ENCODE results near the gene CCDC15. TPM values are rescaled to one million over a fixed set of nuclear protein-coding genes. Genes with fewer than 3 reads are reported as not detected.

CCDC15 gene
- total and polyA plus RNA-seq, 9 donors = 2.3 to 4.0 (median 3.0) TPM

DNA sequence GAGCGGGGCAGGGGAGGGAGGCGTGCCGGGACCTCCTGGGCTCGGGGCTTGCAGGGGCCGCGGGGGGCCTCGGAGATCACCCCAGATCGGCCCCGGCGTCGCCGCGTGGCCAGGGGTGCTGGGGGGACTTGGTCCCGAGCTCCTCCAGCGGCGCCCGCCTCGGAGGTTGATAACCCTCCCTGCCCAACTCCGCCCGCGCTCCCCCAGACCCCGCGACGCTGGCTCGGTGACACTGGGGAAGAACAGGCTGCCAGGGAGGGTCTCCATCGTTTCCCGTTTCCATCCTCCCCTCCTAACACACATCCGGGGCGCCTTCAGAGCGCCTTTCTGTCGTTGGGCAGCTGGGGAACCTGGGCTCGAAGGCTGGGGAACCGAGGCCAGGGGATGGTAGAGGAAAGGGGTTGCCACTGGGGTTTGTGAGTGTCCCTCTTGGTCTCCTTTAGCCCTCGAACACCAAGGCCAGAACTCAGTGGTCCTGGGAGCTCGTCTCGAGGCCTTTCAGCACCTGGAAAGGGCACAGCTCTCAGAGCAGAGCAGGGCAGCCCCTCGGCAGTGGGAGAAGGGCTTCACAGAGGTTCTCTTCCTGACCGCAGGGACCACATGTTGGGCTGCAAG is 109.5 kb downstream of the CCDC15 start:
- Histone ChIP-seq H3K9me3 (replicated peaks; ENCODE audit: control insufficient read depth, low read depth, low read length) (no peaks in the 10 kb centered on the region), H3K27me3 (ENCODE audit: control insufficient read depth, insufficient read depth, low read length) (peaks cover 38% of the 10 kb centered on the region), H3K4me1 (ENCODE audit: control insufficient read depth, insufficient read depth, low read length) (peaks cover 9% of the 10 kb centered on the region), H3K36me3 (ENCODE audit: control insufficient read depth, insufficient read depth, low read length) (no peaks in the 10 kb centered on the region), H3K27ac (ENCODE audit: low read length) (peak overlapping the region; percentile 1), H3K4me3 (ENCODE audit: low read length) (peak overlapping the region; percentile 57)
- 2% methylated on average over 24 of the region's 38 CpGs for WGBS (ENCODE audit: insufficient coverage)
- DNase-seq = no peak

DNA sequence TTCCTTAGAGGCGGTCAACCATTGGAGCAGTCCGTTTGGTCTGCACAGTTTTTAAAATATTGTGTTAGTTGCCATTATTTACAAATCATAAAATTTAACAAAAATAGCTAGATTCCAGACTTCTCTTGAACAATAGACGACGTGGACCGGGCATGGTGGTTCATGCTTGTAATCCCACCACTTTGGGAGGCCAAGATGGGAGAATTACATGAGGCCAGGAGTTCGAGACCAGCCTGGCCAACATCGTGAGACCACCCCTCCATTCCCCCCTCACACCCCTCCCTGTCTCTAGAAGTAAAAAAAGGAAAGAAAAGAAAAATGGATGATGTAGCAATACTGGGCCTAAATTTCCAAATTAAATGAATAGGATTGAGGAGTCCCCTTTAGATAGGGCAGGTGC is 110.1 kb downstream of the CCDC15 start:
- Histone ChIP-seq H3K27ac (ENCODE audit: low read length) (no peak overlapping the region), H3K27me3 (ENCODE audit: control insufficient read depth, insufficient read depth, low read length) (peaks cover 38% of the 10 kb centered on the region), H3K4me1 (ENCODE audit: control insufficient read depth, insufficient read depth, low read length) (peaks cover 9% of the 10 kb centered on the region), H3K4me3 (ENCODE audit: low read length) (no peak overlapping the region), H3K36me3 (ENCODE audit: control insufficient read depth, insufficient read depth, low read length) (no peaks in the 10 kb centered on the region), H3K9me3 (replicated peaks; ENCODE audit: control insufficient read depth, low read depth, low read length) (no peaks in the 10 kb centered on the region)
- WGBS (ENCODE audit: insufficient coverage) = no CpG with 5 or more reads among the region's 7 CpGs
- DNase-seq = no peak

DNA sequence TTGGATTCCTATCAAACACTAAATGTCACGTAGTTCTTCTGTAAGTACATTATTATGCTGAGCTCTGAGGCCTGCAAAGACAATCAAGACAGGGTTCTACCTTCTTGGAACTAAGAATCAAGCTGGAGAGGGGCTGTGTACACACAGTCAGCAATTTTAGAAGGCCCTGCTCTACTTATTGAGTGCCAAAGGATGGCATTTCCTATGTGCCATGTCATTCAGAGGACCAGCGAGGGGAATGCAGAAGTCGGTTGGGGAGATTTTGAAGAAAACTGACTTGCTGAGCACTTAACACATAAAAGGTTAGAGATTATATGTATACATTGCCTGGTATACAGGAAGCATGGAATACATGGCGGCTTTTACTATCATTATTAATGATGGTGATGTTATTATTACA is 114.4 kb downstream of the CCDC15 start:
- H3K27me3 ChIP-seq (ENCODE audit: control insufficient read depth, insufficient read depth, low read length) = peaks cover 17% of the 10 kb centered on the region
- H3K27ac ChIP-seq (ENCODE audit: low read length) = no peak overlapping the region
- H3K4me3 ChIP-seq (ENCODE audit: low read length) = no peak overlapping the region
- no peaks in the 10 kb centered on the region for H3K36me3 ChIP-seq (ENCODE audit: control insufficient read depth, insufficient read depth, low read length)
- WGBS (ENCODE audit: insufficient coverage) = no CpG with 5 or more reads among the region's 4 CpGs
- H3K9me3 ChIP-seq (replicated peaks; ENCODE audit: control insufficient read depth, low read depth, low read length) = no peaks in the 10 kb centered on the region
- peaks cover 24% of the 10 kb centered on the region for H3K4me1 ChIP-seq (ENCODE audit: control insufficient read depth, insufficient read depth, low read length)
- DNase-seq = no peak

- Histone ChIP-seq H3K4me3 (ENCODE audit: low read length) (no peak overlapping the region), H3K36me3 (ENCODE audit: control insufficient read depth, insufficient read depth, low read length) (no peaks in the 10 kb centered on the region), H3K27me3 (ENCODE audit: control insufficient read depth, insufficient read depth, low read length) (peaks cover 10% of the 10 kb centered on the region), H3K27ac (ENCODE audit: low read length) (no peak overlapping the region), H3K9me3 (replicated peaks; ENCODE audit: control insufficient read depth, low read depth, low read length) (no peaks in the 10 kb centered on the region), H3K4me1 (ENCODE audit: control insufficient read depth, insufficient read depth, low read length) (peaks cover 18% of the 10 kb centered on the region)
- WGBS (ENCODE audit: insufficient coverage) = no CpG with 5 or more reads among the region's 4 CpGs
- DNase-seq = no peak
Observed at GRCh38 chr11:125069008-125069407, 115.0 kb downstream of the CCDC15 start.

- WGBS (ENCODE audit: insufficient coverage) = 64% methylated on average over 5 of the region's 5 CpGs
- H3K36me3 ChIP-seq (ENCODE audit: control insufficient read depth, insufficient read depth, low read length) = no peaks in the 10 kb centered on the region
- H3K27me3 ChIP-seq (ENCODE audit: control insufficient read depth, insufficient read depth, low read length) = peaks cover 6% of the 10 kb centered on the region
- H3K4me1 ChIP-seq (ENCODE audit: control insufficient read depth, insufficient read depth, low read length) = peaks cover 18% of the 10 kb centered on the region
- no peaks in the 10 kb centered on the region for H3K9me3 ChIP-seq (replicated peaks; ENCODE audit: control insufficient read depth, low read depth, low read length)
- H3K4me3 ChIP-seq (ENCODE audit: low read length) = no peak overlapping the region
- DNase-seq = no peak
- peak overlapping the region; percentile 42 for H3K27ac ChIP-seq (ENCODE audit: low read length)
Observed at GRCh38 chr11:125069796-125070195, 115.8 kb downstream of the CCDC15 start.

GRCh38 chr11:125070699-125071254 is 116.8 kb downstream of the CCDC15 start:
- H3K27ac ChIP-seq (ENCODE audit: low read length) = peak overlapping the region; percentile 42
- H3K4me3 ChIP-seq (ENCODE audit: low read length) = no peak overlapping the region
- H3K4me1 ChIP-seq (ENCODE audit: control insufficient read depth, insufficient read depth, low read length) = peaks cover 18% of the 10 kb centered on the region
- no peaks in the 10 kb centered on the region for H3K9me3 ChIP-seq (replicated peaks; ENCODE audit: control insufficient read depth, low read depth, low read length)
- peaks cover 6% of the 10 kb centered on the region for H3K27me3 ChIP-seq (ENCODE audit: control insufficient read depth, insufficient read depth, low read length)
- 40% methylated on average over 6 of the region's 7 CpGs for WGBS (ENCODE audit: insufficient coverage)
- no peaks in the 10 kb centered on the region for H3K36me3 ChIP-seq (ENCODE audit: control insufficient read depth, insufficient read depth, low read length)
- peak; percentile 83 for DNase-seq

- peaks cover 18% of the 10 kb centered on the region for H3K4me1 ChIP-seq (ENCODE audit: control insufficient read depth, insufficient read depth, low read length)
- peaks cover 2% of the 10 kb centered on the region for H3K27me3 ChIP-seq (ENCODE audit: control insufficient read depth, insufficient read depth, low read length)
- H3K4me3 ChIP-seq (ENCODE audit: low read length) = no peak overlapping the region
- H3K9me3 ChIP-seq (replicated peaks; ENCODE audit: control insufficient read depth, low read depth, low read length) = no peaks in the 10 kb centered on the region
- 13% methylated on average over 4 of the region's 5 CpGs for WGBS (ENCODE audit: insufficient coverage)
- no peak overlapping the region for H3K27ac ChIP-seq (ENCODE audit: low read length)
- no peaks in the 10 kb centered on the region for H3K36me3 ChIP-seq (ENCODE audit: control insufficient read depth, insufficient read depth, low read length)
- peak; percentile 26 for DNase-seq
Observed at GRCh38 chr11:125071435-125071834, 117.4 kb downstream of the CCDC15 start.

- peaks cover 2% of the 10 kb centered on the region for H3K27me3 ChIP-seq (ENCODE audit: control insufficient read depth, insufficient read depth, low read length)
- no peak overlapping the region for H3K27ac ChIP-seq (ENCODE audit: low read length)
- no peaks in the 10 kb centered on the region for H3K36me3 ChIP-seq (ENCODE audit: control insufficient read depth, insufficient read depth, low read length)
- H3K4me1 ChIP-seq (ENCODE audit: control insufficient read depth, insufficient read depth, low read length) = peaks cover 18% of the 10 kb centered on the region
- DNase-seq = no peak
- WGBS (ENCODE audit: insufficient coverage) = 48% methylated on average over 5 of the region's 6 CpGs
- no peak overlapping the region for H3K4me3 ChIP-seq (ENCODE audit: low read length)
- H3K9me3 ChIP-seq (replicated peaks; ENCODE audit: control insufficient read depth, low read depth, low read length) = no peaks in the 10 kb centered on the region
Observed at GRCh38 chr11:125071846-125072217, 117.8 kb downstream of the CCDC15 start.

- WGBS (ENCODE audit: insufficient coverage) = 83% methylated on average over 8 of the region's 12 CpGs
- Histone ChIP-seq H3K27me3 (ENCODE audit: control insufficient read depth, insufficient read depth, low read length) (no peaks in the 10 kb centered on the region), H3K4me1 (ENCODE audit: control insufficient read depth, insufficient read depth, low read length) (peaks cover 18% of the 10 kb centered on the region), H3K4me3 (ENCODE audit: low read length) (no peak overlapping the region), H3K9me3 (replicated peaks; ENCODE audit: control insufficient read depth, low read depth, low read length) (no peaks in the 10 kb centered on the region), H3K36me3 (ENCODE audit: control insufficient read depth, insufficient read depth, low read length) (no peaks in the 10 kb centered on the region), H3K27ac (ENCODE audit: low read length) (peak overlapping the region; percentile 49)
- DNase-seq = peak; percentile 71
Observed at GRCh38 chr11:125072218-125072960, 118.4 kb downstream of the CCDC15 start.

GRCh38 chr11:125072961-125073590 is 119.1 kb downstream of the CCDC15 start:
- DNase-seq = no peak
- Histone ChIP-seq H3K36me3 (ENCODE audit: control insufficient read depth, insufficient read depth, low read length) (no peaks in the 10 kb centered on the region), H3K4me1 (ENCODE audit: control insufficient read depth, insufficient read depth, low read length) (peaks cover 18% of the 10 kb centered on the region), H3K27ac (ENCODE audit: low read length) (peak overlapping the region; percentile 49), H3K27me3 (ENCODE audit: control insufficient read depth, insufficient read depth, low read length) (no peaks in the 10 kb centered on the region), H3K9me3 (replicated peaks; ENCODE audit: control insufficient read depth, low read depth, low read length) (no peaks in the 10 kb centered on the region), H3K4me3 (ENCODE audit: low read length) (no peak overlapping the region)
- 91% methylated on average over 10 of the region's 12 CpGs for WGBS (ENCODE audit: insufficient coverage)

All from muscle of leg (tissue), 11 donors.